Skeletal muscle satellite cell (primary cell): Measurements from ENCODE around the gene SPRN.
"Not testable (repeated sequence)": the region's sequence is repeated elsewhere in the genome, so short reads cannot be mapped to it uniquely, and the experiment has no call there.

Source experiments
- H3K27me3 ChIP-seq: 2 replicates; pipeline ENCODE4 v1.7.0; 2013; ENCODE audit warnings: low read length; ENCODE audit not compliant: control insufficient read depth, insufficient read depth
- H3K36me3 ChIP-seq: 2 replicates; pipeline ENCODE4 v1.7.0; 2013; ENCODE audit warnings: mild to moderate bottlenecking, control low read depth, low read length; ENCODE audit not compliant: insufficient read depth
- H3K4me1 ChIP-seq: 2 replicates; pipeline ENCODE4 v1.7.0; 2013; ENCODE audit warnings: low read length; ENCODE audit not compliant: control insufficient read depth, insufficient read depth
- H3K4me2 ChIP-seq: 2 replicates; pipeline ENCODE4 v1.7.0; 2013; ENCODE audit warnings: mild to moderate bottlenecking, low read length
- H3K4me3 ChIP-seq: 2 replicates; pipeline ENCODE4 v1.7.0; 2013; ENCODE audit warnings: low read length
- H3K9ac ChIP-seq: 2 replicates; pipeline ENCODE4 v1.7.0; 2013; ENCODE audit warnings: mild to moderate bottlenecking, low read depth, low read length, moderate library complexity
- H3K9me3 ChIP-seq: replicated peaks from 2 replicates; pipeline ENCODE4 v1.7.0; 2013; ENCODE audit warnings: mild to moderate bottlenecking, control low read depth, low read length

Gene SPRN

GRCh38 chr10:133385214-133385613 lies 39.2 kb downstream of the SPRN start:
- Histone ChIP-seq H3K4me3 (no peak overlapping the region), H3K9ac (no peak overlapping the region), H3K9me3 (no peaks in the 10 kb centered on the region), H3K27me3 (no peaks in the 10 kb centered on the region), H3K4me1 (no peaks in the 10 kb centered on the region), H3K4me2 (no peak overlapping the region), H3K36me3 (no peaks in the 10 kb centered on the region)

DNA sequence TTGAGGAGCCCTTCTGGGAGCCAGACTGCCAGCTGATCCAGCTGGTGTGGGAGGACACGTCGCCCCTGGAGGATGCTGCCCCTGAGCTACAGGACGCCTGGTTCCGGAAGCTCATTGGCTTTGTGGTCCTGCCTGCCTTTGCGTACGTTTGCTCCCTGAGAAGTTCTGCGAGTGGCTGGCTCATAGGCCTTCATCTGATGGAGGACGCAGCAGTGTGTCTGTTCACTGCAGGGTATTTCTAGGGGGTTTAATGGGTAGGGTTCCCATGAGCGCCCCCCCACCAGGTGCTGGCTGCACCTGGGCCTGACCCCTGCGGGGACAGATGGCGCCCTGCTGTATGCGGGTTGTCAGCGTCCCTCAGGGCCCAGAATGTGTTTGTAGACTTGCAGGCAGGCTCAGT lies 40.4 kb downstream of the SPRN start:
- peaks cover 4% of the 10 kb centered on the region for H3K4me1 ChIP-seq
- no peaks in the 10 kb centered on the region for H3K9me3 ChIP-seq
- no peaks in the 10 kb centered on the region for H3K36me3 ChIP-seq
- no peak overlapping the region for H3K9ac ChIP-seq
- H3K4me3 ChIP-seq: no peak overlapping the region
- H3K4me2 ChIP-seq: no peak overlapping the region
- H3K27me3 ChIP-seq: no peaks in the 10 kb centered on the region

DNA sequence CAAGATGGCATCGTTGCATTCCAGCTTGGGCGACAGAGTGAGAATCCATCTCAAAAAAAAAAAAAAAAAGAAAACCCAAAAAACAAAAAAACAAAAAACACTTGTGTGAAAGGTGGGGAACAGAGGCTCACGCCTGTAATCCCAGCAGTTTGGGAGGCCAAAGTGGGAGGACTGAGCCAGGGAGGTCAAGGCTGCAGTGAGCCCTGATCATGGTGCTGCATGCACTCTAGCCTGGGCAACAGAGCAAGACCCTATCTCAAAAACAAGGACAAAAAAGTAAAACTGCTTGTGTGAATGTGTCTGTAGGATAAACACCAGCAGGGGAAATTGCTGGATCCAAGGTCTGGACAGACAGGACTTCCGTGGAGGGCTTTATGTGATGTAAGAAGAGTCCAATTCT lies 40.9 kb downstream of the SPRN start:
- no peak overlapping the region for H3K9ac ChIP-seq
- no peaks in the 10 kb centered on the region for H3K9me3 ChIP-seq
- H3K4me2 ChIP-seq: no peak overlapping the region
- no peaks in the 10 kb centered on the region for H3K36me3 ChIP-seq
- H3K4me3 ChIP-seq: no peak overlapping the region
- no peaks in the 10 kb centered on the region for H3K27me3 ChIP-seq
- H3K4me1 ChIP-seq: peaks cover 4% of the 10 kb centered on the region

- no peak overlapping the region for H3K9ac ChIP-seq
- H3K4me3 ChIP-seq: no peak overlapping the region
- no peaks in the 10 kb centered on the region for H3K36me3 ChIP-seq
- H3K4me2 ChIP-seq: no peak overlapping the region
- H3K4me1 ChIP-seq: peaks cover 4% of the 10 kb centered on the region
- H3K9me3 ChIP-seq: no peaks in the 10 kb centered on the region
- H3K27me3 ChIP-seq: no peaks in the 10 kb centered on the region
These were observed 43.4 kb downstream of the SPRN start for GRCh38 chr10:133381036-133381435.

GRCh38 chr10:133379801-133380666 lies 44.4 kb downstream of the SPRN start:
- Histone ChIP-seq H3K4me3 (peak overlapping the region; percentile 77), H3K36me3 (no peaks in the 10 kb centered on the region), H3K9me3 (no peaks in the 10 kb centered on the region), H3K4me2 (peak overlapping the region; percentile 93), H3K27me3 (no peaks in the 10 kb centered on the region), H3K9ac (peak overlapping the region; percentile 80), H3K4me1 (peaks cover 4% of the 10 kb centered on the region)

DNA sequence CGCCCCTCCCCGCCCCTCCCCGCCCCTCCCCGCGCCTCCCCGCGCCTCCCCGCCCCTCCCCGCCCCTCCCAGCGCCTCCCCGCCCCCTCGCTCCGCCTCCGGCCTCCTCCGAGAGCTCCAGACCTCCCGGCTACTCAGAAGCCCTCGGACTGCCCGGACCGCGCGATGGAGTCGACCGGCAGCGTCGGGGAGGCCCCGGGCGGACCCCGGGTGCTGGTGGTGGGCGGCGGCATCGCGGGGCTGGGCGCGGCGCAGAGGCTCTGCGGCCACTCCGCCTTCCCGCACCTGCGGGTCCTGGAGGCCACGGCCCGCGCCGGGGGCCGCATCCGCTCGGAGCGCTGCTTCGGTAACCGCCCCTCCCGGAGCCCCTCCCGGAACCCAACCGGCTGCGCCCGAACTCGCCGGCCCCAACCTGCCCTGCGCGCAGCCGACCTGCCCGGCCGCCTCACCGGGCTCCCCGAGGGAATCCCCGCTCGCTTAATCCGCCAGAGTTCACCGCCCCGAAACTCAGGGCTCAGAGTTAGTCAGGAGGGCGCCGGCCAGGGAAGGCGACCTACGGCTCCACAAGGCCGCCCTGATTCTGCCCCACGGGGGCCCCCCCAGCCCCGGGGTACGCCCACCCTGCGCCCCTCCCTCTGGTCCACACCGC lies 45.1 kb downstream of the SPRN start, which contains the start of gene PAOX:
Gene PAOX (plus strand): TSS at position 111 of the 649 bp plus-strand sequence. CDS start 55 bp downstream, at position 166.
- Histone ChIP-seq H3K9ac (peak within 1 kb of the TSS; percentile 80), H3K36me3 (no peaks in the 10 kb centered on the region), H3K4me3 (peak within 1 kb of the TSS; percentile 77), H3K27me3 (no peaks in the 10 kb centered on the region), H3K4me1 (peaks cover 4% of the 10 kb centered on the region), H3K9me3 (no peaks in the 10 kb centered on the region), H3K4me2 (peak within 1 kb of the TSS; percentile 99)

GRCh38 chr10:133378251-133379096 lies 46.0 kb downstream of the SPRN start:
- H3K4me3 ChIP-seq: peak overlapping the region; percentile 75
- no peaks in the 10 kb centered on the region for H3K36me3 ChIP-seq
- H3K27me3 ChIP-seq: no peaks in the 10 kb centered on the region
- no peaks in the 10 kb centered on the region for H3K9me3 ChIP-seq
- peaks cover 9% of the 10 kb centered on the region for H3K4me1 ChIP-seq
- peak overlapping the region; percentile 99 for H3K4me2 ChIP-seq
- peak overlapping the region; percentile 60 for H3K9ac ChIP-seq

- peaks cover 9% of the 10 kb centered on the region for H3K4me1 ChIP-seq
- H3K27me3 ChIP-seq: no peaks in the 10 kb centered on the region
- no peaks in the 10 kb centered on the region for H3K9me3 ChIP-seq
- H3K9ac ChIP-seq: peak overlapping the region; percentile 60
- peak overlapping the region; percentile 99 for H3K4me2 ChIP-seq
- no peaks in the 10 kb centered on the region for H3K36me3 ChIP-seq
- peak overlapping the region; percentile 75 for H3K4me3 ChIP-seq
These were observed 46.6 kb downstream of the SPRN start for GRCh38 chr10:133377818-133378250.

DNA sequence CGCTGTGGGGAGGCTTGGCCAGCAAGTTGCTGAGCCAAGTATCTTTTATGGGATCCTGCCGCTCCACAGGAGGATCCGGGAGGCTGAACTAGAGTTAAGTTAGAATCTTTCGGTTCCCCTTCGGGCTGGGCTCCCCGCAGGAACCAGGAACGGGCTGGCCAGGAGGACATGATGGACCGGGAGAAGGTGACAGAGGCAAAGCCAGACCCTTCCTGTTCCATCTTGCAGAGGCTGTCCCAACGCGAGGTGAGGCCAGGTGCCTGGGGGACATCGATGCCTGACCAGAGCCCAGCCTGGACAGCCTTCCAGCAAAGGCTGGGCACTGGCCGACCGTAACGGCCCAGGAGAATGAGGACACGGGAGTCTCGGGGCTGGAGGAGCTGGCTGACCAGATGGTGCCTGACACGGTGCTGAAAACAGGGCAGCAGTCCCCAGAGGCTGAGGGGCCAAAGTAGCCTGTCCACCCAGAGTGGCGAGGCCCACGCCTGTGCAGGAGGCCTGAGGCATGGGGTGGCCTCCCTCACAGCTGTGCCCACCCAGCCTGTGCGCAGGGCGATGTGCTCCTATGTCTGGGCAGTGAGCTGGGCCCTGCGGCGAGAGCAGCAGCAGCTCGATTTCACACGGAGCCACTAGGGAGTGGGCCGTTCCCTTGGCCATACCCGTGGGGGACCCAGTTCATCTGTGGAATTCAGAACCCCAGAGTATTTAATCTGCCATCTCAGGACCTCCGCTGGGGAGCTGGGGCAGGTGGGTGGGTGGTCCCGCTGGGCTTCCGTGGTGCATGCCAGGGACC lies 47.2 kb downstream of the SPRN start:
- Histone ChIP-seq H3K9me3 (no peaks in the 10 kb centered on the region), H3K4me2 (no peak overlapping the region), H3K9ac (peak overlapping the region; percentile 60), H3K4me1 (peaks cover 10% of the 10 kb centered on the region), H3K4me3 (no peak overlapping the region), H3K36me3 (no peaks in the 10 kb centered on the region), H3K27me3 (no peaks in the 10 kb centered on the region)

DNA sequence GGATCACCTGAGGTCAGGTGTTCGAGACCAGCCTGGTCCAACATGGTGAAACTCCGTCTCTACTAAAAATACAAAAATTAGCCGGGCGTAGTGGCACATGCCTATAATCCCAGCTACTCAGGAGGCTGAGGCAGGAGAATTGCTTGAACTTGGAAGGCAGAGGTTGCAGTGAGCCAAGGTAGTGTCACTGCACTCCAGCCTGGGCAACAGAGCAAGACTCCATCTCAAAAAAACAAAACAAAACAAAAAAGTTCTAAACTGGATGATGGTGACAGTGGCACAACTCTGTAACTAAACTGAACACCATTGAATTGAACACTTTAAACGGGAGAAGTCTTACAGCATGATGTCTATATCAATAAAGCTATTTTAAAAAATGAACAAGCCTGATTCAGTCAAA lies 48.2 kb downstream of the SPRN start:
- H3K4me1 ChIP-seq: peaks cover 12% of the 10 kb centered on the region
- H3K9ac ChIP-seq, H3K36me3 ChIP-seq, H3K4me2 ChIP-seq, H3K27me3 ChIP-seq, H3K9me3 ChIP-seq, H3K4me3 ChIP-seq: not testable (repeated sequence)
